ENCODE data around the gene SCNN1A. TPM values are rescaled to one million over a fixed set of nuclear protein-coding genes. Genes with fewer than 3 reads are reported as not detected.

Gene SCNN1A
- total RNA-seq, 1 donor from 2014 or later, result 1.2 TPM

DNA sequence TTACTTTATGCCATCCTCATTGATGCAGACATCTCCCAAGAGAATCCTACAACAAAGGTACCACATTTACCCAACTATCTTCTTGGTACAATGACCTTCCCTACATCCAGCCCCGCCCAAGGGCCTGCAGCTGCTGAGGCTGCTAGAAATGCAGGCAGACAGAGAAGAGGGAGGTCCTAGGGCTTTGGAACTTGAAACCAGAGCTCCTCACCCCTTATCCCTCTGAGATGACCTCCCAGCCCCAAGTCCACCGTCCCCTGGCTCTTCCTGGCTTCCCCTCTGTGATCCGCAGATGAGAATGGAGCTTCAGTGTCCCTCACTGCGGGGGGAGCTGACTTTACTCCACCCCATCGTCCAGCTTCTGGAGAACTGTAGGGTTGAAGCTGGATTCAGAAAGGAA, 31.8 kb downstream of the SCNN1A start:
- no peak overlapping the region for H3K4me3 ChIP-seq
- no peak overlapping the region for H2AFZ ChIP-seq (replicated peaks)
- H3K4me1 Mint-ChIP-seq, result peaks cover 24% of the 10 kb centered on the region
- no peak for TF ChIP-seq EZH2 (IDR thresholded peaks at IDR 0.05)
- no peak for TF ChIP-seq EZH2phosphoT487 (IDR thresholded peaks at IDR 0.05)
- TF ChIP-seq, protein P1, sequence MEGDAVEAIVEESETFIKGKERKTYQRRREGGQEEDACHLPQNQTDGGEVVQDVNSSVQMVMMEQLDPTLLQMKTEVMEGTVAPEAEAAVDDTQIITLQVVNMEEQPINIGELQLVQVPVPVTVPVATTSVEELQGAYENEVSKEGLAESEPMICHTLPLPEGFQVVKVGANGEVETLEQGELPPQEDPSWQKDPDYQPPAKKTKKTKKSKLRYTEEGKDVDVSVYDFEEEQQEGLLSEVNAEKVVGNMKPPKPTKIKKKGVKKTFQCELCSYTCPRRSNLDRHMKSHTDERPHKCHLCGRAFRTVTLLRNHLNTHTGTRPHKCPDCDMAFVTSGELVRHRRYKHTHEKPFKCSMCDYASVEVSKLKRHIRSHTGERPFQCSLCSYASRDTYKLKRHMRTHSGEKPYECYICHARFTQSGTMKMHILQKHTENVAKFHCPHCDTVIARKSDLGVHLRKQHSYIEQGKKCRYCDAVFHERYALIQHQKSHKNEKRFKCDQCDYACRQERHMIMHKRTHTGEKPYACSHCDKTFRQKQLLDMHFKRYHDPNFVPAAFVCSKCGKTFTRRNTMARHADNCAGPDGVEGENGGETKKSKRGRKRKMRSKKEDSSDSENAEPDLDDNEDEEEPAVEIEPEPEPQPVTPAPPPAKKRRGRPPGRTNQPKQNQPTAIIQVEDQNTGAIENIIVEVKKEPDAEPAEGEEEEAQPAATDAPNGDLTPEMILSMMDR (IDR thresholded peaks at IDR 0.05), result no peak
- no peak overlapping the region for H3K9ac ChIP-seq
- H3F3A ChIP-seq (ENCODE audit: low read depth), result peaks cover 31% of the 10 kb centered on the region
- H4K20me1 ChIP-seq (ENCODE audit: low read depth), result peaks cover 4% of the 10 kb centered on the region
- H3K4me3 Mint-ChIP-seq, result peak overlapping the region; percentile 3
- no peaks in the 10 kb centered on the region for H3K36me3 ChIP-seq
- no peak overlapping the region for H3K27ac ChIP-seq
- peaks cover 4% of the 10 kb centered on the region for H3K27me3 Mint-ChIP-seq (ENCODE audit: insufficient read depth, low read depth)
- H3K79me2 ChIP-seq (ENCODE audit: low read depth), result peaks cover 37% of the 10 kb centered on the region
- H3K27ac Mint-ChIP-seq, result peak overlapping the region; percentile 96
- H3K9me3 Mint-ChIP-seq, result no peaks in the 10 kb centered on the region
- no peaks in the 10 kb centered on the region for H3K36me3 Mint-ChIP-seq
- no peaks in the 10 kb centered on the region for H3K27me3 ChIP-seq
- H3K4me1 ChIP-seq, result peaks cover 25% of the 10 kb centered on the region
- H3K4me2 ChIP-seq, result peak overlapping the region; percentile 27
- H3K9me3 ChIP-seq (ENCODE audit: low read depth), result no peaks in the 10 kb centered on the region
- DNase-seq (ENCODE audit: low spot score), result no peak

DNA sequence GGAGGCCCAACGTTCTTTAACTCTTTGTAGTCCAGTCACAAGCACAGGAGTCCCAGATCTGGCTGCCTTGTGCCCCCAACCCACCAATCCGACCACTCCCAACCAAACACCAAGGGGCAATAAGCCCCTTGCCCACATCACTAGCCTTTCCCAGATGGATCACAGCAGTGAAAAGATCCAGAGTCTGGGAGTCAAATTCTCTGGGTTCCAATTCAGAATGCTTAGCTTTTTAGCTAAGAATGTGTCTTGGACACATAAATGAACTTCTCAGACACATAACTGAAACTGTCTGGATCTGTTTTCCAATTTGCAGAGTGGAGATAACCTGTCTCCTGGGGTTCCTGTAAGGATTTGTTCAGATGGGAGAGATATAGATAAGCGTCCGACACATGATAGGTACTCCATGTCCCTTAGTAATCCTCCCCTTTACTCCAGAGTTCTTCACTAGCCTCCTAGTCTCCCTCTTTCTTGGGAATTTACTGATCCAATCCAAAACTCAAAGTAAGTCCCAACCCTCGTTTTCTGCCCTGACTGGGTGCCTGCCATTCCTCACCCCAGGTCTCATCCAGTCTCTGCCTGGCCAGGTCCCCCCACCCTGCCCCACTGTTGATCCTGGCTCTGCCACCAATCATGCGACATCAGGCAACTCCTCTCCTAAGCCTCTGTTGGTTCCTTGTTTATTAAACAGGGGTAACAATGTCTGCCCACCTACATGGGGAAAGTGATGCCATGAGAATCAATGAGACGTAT, 33.0 kb downstream of the SCNN1A start:
- peak overlapping the region; percentile 99 for H3K4me2 ChIP-seq
- peaks cover 31% of the 10 kb centered on the region for H3F3A ChIP-seq (ENCODE audit: low read depth)
- no peaks in the 10 kb centered on the region for H3K9me3 Mint-ChIP-seq
- no peaks in the 10 kb centered on the region for H3K36me3 ChIP-seq
- no peak overlapping the region for H3K4me3 Mint-ChIP-seq
- peak overlapping the region; percentile 96 for H3K27ac Mint-ChIP-seq
- peaks cover 2% of the 10 kb centered on the region for H3K27me3 Mint-ChIP-seq (ENCODE audit: insufficient read depth, low read depth)
- H4K20me1 ChIP-seq (ENCODE audit: low read depth), result peaks cover 4% of the 10 kb centered on the region
- H3K27ac ChIP-seq, result no peak overlapping the region
- TF ChIP-seq, protein P1 (IDR thresholded peaks at IDR 0.05), result no peak
- TF ChIP-seq EZH2 (IDR thresholded peaks at IDR 0.05), result no peak
- TF ChIP-seq EZH2phosphoT487 (IDR thresholded peaks at IDR 0.05), result no peak
- no peaks in the 10 kb centered on the region for H3K9me3 ChIP-seq (ENCODE audit: low read depth)
- peaks cover 49% of the 10 kb centered on the region for H3K79me2 ChIP-seq (ENCODE audit: low read depth)
- peaks cover 37% of the 10 kb centered on the region for H3K4me1 ChIP-seq
- DNase-seq (ENCODE audit: low spot score), result no peak
- no peak overlapping the region for H3K9ac ChIP-seq
- H3K4me1 Mint-ChIP-seq, result peaks cover 24% of the 10 kb centered on the region
- H3K36me3 Mint-ChIP-seq, result no peaks in the 10 kb centered on the region
- H2AFZ ChIP-seq (replicated peaks), result peak overlapping the region; percentile 89
- H3K27me3 ChIP-seq, result no peaks in the 10 kb centered on the region
- peak overlapping the region; percentile 87 for H3K4me3 ChIP-seq

DNA sequence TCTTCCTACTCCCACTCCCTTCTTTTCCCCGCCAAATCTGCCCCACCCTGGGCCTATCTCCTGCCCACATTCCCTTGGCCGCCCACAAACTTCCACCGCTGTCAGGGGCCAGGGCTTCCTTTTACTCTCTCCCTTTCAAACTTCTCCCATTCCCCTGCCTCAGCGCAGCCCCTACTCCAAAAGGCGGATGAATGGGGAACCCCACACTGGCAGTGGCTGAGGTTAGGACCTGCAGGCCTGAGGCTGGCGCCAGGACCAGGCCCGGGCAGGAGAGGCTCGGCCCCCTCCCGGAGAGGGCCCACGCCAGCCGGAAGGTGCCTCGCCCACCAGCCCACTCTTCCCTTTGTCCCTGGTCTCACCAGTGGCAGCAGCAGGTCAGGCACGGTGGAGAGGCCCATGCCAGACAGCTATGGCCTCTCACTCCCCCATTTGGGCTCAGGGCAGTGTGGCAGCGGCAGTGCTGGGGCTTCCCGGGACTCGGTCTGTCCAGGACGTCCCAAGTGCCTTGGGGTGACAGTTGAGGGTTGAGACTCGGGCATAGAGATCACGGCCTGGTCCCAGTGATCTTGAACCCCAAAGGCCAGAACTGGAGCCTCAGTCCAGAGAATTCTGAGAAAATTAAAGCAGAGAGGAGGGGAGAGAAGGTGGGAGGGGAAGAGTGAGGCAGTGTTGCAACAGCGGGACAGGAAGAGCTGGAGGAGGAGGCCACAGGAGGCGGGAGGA, 33.8 kb downstream of the SCNN1A start, which contains the start of gene TNFRSF1A:
Gene TNFRSF1A (minus strand): TSS at position 660 of the 723 bp plus-strand sequence. CDS start 262 bp downstream, at position 398.
- Histone ChIP-seq H3K4me3 (peak within 1 kb of the TSS; percentile 87), H3K4me1 (peaks cover 44% of the 10 kb centered on the region), H3F3A (ENCODE audit: low read depth) (peaks cover 37% of the 10 kb centered on the region), H3K79me2 (ENCODE audit: low read depth) (peaks cover 56% of the 10 kb centered on the region), H3K4me2 (peak within 1 kb of the TSS; percentile 99), H3K27me3 (no peaks in the 10 kb centered on the region), H3K9ac (peak within 1 kb of the TSS; percentile 72), H3K9me3 (ENCODE audit: low read depth) (no peaks in the 10 kb centered on the region), H2AFZ (replicated peaks) (peak within 1 kb of the TSS; percentile 89), H4K20me1 (ENCODE audit: low read depth) (peaks cover 4% of the 10 kb centered on the region), H3K36me3 (no peaks in the 10 kb centered on the region), H3K27ac (peak within 1 kb of the TSS; percentile 21)
- DNase-seq (ENCODE audit: low spot score), result peak; percentile 62
- peaks cover 24% of the 10 kb centered on the region for H3K4me1 Mint-ChIP-seq
- H3K27me3 Mint-ChIP-seq (ENCODE audit: insufficient read depth, low read depth), result peaks cover 2% of the 10 kb centered on the region
- H3K36me3 Mint-ChIP-seq, result no peaks in the 10 kb centered on the region
- no peak within 1 kb of the TSS for H3K4me3 Mint-ChIP-seq
- TF ChIP-seq EZH2phosphoT487 (IDR thresholded peaks at IDR 0.05) (no peak), EZH2 (IDR thresholded peaks at IDR 0.05) (no peak)
- TF ChIP-seq, protein P1 (IDR thresholded peaks at IDR 0.05), result no peak
- no peaks in the 10 kb centered on the region for H3K9me3 Mint-ChIP-seq
- H3K27ac Mint-ChIP-seq, result peak within 1 kb of the TSS; percentile 96
